NCI-H774 (cell line): ENCODE measurements around the gene VPREB1.
"Not testable (repeated sequence)": the region's sequence is repeated elsewhere in the genome, so short reads cannot be mapped to it uniquely, and the experiment has no call there.

Source experiments
- DNase-seq: peaks from one replicate; lab custom pipeline; 2025; lab: John Stamatoyannopoulos, UW

The VPREB1 gene

DNA sequence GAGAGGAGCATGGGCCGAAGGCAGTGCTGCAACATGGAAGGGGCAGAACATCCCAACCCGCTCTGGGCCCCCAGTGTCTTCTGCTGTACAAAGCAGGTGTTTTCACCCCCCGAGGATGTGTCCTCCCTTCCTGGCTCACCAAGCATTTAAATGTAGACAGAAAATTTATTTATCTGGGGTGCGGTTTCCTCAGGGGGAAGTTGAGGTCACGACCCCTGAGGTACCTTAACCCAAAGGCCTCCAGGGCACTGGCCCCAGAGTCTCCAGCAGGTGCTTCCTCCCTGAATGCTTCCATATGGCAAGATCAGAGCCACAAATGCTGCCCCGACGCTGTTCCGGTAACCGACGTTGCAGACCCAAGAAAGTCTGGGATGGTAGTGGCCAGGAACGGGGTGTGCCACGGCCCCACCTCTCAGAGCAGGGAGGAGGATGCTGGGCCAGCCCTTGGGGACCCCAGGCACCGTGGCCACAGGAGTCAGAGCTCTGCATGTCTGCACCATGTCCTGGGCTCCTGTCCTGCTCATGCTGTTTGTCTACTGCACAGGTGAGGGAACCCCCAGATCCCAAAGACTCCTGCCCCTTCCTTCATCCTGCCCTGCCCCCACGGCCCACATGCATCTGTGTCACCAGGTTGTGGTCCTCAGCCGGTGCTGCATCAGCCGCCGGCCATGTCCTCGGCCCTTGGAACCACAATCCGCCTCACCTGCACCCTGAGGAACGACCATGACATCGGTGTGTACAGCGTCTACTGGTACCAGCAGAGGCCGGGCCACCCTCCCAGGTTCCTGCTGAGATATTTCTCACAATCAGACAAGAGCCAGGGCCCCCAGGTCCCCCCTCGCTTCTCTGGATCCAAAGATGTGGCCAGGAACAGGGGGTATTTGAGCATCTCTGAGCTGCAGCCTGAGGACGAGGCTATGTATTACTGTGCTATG is at the start of gene VPREB1:
Gene VPREB1, plus strand, starts transcription at position 471 of the 935 bp plus-strand sequence. Its CDS starts 28 bp downstream, at position 499.
- DNase-seq = no peak

GRCh38 chr22:22194931-22195264 is 49.7 kb upstream of the VPREB1 start:
- DNase-seq = no peak

GRCh38 chr22:22195265-22196017 is 49.1 kb upstream of the VPREB1 start:
- DNase-seq = peak; percentile 72

DNA sequence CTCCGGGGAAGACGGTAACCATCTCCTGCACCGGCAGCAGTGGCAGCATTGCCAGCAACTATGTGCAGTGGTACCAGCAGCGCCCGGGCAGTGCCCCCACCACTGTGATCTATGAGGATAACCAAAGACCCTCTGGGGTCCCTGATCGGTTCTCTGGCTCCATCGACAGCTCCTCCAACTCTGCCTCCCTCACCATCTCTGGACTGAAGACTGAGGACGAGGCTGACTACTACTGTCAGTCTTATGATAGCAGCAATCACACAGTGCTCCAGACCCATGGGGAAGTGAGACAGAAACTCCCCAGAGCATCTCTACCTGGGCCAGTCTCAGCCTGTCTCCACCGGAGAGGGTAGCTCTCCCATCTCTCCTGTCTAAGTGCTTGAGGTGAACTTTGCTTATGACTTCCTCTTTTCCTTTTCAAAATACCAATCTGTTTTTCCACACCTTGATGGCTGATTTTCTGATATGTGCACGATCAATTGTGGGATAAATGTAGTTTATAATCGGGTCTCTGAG is 48.5 kb upstream of the VPREB1 start:
- no peak for DNase-seq

- no peak for DNase-seq
These were observed 47.6 kb upstream of the VPREB1 start for GRCh38 chr22:22196833-22197477.

GRCh38 chr22:22197993-22198402 is 46.6 kb upstream of the VPREB1 start:
- no peak for DNase-seq

GRCh38 chr22:22198751-22199150 is 45.8 kb upstream of the VPREB1 start:
- DNase-seq = no peak

DNA sequence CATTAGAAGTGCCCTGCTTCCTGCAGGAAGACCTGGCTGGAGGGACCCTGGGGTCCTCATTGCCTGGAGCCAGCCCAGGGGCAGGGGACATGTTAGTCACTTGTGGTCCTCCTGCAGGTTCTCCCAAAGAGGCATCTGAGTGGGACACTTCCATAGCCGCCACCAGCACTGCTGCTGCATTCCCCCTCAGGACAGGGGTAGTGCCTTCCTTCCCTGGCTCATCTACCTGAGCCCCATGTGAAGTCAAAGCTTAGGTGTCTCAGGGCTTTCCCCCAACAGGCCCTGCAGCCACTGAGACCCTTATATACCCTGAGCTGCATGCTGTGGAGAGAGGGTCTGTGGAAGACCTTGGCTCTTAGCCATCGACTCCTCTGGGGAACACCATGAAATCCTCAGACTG is 45.0 kb upstream of the VPREB1 start:
- DNase-seq = no peak

GRCh38 chr22:22200569-22201184 is 43.9 kb upstream of the VPREB1 start:
- no peak for DNase-seq

DNA sequence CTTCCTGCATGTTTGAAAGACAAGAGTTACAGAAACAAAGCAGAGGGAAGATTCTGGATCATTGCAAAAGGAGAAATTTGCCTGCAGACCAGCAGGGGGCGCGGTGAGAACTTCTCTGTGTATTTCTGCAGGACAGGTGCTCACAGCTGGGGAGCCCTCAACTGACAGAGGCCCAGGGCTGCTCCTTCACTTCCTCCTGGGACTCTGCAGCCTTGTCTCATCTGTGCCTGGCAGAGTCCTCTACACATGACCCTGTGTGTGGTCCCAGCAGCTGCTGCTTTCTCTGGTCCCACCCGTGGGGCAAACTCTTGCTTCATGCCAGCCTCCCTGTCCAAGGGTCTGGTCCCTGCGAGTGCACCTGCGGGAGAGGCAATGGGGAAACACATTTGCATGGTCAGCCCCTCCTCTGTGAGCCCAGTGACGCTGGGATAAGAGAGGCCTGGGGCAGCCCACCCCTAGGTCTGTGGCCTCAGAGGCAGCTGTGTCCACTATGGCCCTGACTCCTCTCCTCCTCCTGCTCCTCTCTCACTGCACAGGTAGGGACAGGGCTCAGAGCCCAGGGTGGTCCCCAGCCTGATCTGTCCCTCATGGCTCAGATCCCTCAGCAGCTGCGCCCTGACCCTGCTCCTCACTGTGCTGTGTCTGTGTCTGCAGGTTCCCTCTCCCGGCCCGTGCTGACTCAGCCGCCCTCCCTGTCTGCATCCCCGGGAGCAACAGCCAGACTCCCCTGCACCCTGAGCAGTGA is 43.2 kb upstream of the VPREB1 start:
- no peak for DNase-seq

DNA sequence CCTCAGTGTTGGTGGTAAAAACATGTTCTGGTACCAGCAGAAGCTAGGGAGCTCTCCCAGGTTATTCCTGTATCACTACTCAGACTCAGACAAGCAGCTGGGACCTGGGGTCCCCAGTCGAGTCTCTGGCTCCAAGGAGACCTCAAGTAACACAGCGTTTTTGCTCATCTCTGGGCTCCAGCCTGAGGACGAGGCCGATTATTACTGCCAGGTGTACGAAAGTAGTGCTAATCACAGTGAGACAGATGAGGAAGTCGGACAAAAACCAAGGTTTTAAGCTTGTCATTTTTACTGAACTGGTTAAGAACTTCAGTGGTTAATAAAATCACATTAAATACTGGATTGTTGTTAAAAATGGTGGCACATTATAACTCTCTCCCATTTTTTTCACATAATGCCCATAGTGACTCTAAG is 42.6 kb upstream of the VPREB1 start:
- DNase-seq = no peak

DNA sequence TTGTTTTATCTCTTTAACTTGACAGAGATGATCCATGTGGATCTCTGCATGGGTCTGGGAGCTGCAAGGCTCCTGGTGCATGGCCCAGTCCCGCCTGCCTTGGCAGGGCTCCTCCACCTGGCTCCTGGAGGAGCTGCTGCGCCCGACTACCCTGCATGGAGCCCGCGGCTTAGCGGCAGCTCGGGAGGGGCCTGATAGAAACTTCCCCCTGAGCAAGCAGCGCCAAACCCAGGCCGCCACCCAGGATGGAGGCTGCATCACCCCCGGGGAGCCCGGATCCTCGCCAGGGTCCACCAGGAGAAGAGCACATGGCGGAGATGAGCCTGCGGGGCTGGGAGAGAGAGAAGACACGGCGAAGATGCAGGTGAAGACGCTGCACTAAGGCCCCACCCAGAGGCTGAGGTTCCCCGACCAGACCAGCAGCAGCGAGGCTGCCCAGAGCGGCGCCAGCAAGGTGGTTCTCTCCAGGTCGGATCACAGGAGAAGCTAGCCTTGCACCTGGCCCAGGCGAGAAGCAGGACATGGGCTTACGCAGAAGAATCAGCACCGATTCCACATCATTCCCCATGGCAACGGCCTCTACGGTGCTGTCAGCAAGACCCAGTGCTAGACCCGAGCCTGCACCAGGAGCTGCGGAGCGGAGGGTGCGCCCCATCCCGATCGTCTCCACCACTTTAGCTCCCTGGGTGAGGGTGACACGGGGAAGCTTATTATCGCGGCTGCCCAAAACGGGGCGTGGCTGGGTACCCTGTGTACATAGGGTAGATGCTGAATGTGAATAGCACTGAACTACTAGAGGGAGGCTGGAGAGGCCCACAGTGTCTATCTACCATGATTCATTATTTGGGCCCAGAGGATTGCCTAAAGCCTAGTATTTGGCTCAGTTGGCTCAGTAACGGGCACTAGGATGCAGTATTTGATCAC is 41.3 kb upstream of the VPREB1 start:
- no peak for DNase-seq

- peak; percentile 76 for DNase-seq
These were observed 36.6 kb upstream of the VPREB1 start for GRCh38 chr22:22207845-22208564.

DNA sequence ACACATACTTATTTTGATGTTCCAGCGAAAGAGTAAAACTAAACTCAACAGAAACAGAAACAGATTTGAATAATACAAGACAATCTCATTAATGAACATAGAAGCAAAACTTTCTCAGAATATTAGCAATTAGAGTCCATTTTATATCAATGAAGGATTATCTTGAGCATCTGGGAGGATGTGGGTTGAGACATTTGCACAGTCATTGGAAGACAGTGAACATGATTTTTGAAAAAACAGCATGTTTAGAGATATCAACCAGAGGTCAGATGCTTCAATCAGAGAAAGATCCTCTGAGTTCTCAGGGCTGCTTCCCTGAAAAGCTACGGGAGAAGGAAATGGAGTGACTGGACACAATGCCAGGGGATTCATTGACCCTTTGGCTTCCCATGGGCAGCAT is 35.9 kb upstream of the VPREB1 start:
- no peak for DNase-seq

DNA sequence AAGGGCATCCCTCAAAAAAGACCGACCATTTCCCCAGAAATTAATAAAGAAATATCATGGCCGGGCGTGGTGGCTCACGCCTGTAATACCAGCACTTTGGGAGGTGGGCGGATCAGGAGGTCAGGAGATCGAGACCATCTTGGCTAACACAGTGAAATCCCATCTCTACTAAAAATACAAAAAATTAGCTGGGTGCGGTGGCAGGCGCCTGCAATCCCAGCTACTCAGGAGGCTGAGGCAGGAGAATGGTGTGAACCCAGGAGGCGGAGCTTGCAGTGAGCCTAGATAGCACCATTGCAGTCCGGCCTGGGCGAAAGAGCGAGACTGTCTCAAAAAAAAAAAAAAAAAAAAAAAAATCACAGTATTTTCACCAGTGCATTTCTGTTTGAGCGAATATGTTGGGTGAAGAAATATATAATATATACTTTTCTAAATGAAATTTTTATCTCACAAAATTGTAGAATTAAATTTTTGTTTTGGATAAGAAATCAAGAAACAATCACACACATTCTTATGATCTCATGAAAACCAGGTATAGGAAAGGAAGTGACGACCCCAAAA is 35.4 kb upstream of the VPREB1 start:
- not testable (repeated sequence) for DNase-seq

DNA sequence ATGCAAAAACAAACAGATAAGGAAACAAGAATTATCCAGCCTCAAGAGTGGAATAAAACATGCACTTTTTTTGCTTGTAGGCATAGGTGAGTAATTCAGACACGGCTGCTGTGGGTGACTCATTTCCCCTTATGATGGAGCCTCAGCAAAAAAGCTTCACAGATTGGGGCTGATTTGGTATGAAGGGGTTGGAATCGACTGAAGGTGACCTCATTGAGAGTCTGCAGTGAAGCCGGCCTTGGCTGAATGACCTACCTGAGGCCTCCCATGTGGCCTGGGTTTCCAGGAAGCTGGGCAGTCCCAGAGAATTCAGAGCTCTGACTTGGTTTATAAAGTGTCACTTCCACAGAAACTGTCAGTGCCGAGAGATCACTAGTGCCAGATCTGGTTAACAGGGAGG is 34.2 kb upstream of the VPREB1 start:
- DNase-seq = no peak

DNA sequence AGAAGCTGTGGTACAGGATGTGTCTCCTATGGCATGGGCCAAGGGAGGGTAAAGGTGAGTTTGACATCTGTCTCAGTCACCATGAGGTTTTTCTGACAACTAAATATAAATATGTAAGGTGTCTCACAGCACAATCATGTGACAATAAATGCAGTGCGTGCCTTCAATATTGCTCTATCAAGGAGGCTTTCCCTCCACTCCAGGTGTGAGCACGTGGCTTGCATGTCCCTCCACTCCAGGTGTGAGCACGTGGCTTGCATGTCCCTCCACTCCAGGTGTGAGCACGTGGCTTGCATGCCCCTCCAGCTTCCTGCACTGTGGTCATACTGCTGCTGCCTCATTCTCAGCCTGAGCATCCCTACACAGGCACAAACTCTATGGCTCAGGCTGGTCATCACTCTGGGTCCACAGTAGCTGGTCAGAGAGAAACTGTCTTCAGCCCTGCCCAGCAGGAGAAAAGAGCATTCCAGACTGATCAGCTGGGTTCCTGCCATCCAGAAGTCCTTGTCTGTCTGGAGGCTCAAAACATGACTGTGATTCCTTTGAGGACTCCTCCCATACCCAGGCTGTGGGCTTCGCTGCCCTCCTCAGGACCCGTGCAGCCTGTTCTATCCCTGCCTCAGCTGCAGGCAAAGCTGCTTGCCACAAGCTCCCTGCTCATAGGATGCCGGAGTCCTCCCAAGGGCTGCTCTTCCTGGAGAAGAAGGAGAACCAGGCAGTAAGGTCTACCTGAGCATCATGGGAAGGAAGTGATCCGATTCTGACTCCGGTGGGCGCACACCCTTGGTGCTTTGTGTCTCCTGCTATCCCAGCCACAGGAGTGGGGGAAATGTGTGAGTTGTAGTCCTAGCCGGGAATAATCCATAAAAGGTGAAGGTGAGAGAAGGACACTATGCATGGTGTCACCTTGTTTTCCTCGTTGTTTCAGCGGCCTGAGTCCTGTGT is 33.4 kb upstream of the VPREB1 start:
- DNase-seq = no peak

DNA sequence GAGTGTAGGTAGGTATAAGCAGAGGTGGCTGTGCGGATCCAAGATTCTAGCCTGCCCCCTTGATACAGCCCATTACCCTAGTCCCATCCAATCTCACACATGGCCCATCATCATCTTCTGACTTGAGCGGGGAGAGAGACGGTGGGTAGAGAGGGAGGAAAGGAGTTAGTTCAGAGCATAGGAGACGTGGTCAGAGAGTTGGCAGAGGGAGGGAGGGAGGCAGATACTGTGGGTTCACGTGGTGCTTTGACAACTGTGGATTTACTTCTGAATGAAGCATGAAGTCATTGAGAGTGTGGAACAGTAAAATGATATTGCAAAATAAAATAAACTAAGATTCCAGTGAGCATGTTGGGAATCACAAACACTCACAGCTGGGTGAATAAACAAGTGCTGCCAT is 31.4 kb upstream of the VPREB1 start:
- no peak for DNase-seq
